Tibial nerve (tissue), 3 donors: ENCODE results near the gene LIN37.

ENCODE experiments used
- POLR2A ChIP-seq, 2 donors: fragments of 450-650 bp; IDR thresholded peaks; one replicate each; pipeline ENCODE4 v1.6.1; 2017; ENCODE audit warnings: antibody characterized with exemption in 2 of 2, mild to moderate bottlenecking in 2 of 2, moderate library complexity in 2 of 2
- TF ChIP-seq, protein P1 (sequence below), 5 experiments: fragments of 200-600 bp in 3 of 5; fragments of 450-650 bp in 2 of 5; sonication (generic) in 3 of 5; IDR thresholded peaks; one replicate each; pipeline ENCODE4 v1.5.1; 2016 to 2019; ENCODE audit warnings: antibody characterized with exemption in 5 of 5, mild to moderate bottlenecking in 3 of 5, moderate library complexity in 2 of 5

DNA sequence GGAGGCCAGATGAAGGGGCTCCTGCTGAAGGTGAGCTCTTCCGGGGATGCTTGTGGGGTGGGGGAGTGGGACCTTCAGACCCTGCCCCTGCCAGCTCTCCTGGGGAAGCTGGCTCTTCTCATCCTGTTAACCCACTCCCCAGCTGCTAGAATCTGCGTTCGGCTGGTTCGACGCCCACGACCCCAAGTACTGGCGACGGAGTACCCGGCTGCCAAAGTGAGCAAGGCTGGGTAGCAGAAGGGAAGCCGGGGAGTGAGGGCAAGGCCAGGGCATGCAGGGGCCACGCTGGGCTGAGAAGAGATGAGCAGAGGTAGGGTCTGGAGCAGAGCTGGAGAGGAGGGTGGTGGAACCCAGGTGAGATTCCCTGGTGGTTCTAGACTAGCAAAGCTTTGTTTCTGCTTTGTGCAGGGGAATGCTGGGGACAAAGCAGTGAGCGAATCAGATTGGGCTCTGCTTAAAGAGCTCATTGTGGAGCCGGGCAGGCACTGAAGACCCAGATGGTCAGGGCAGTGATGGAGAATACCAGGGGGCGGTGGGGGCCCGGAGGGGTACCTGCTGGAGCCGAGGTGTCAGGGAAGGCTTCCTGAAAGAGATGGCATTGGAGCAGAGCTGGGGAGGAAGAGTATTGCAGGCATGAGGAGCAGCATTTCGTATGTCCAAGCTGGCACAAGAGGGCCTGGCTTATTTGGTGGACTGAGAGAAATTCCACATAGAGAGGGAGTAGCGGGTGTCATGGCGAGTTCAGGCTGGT lies 20.2 kb upstream of the LIN37 start:
- TF ChIP-seq, protein P1, sequence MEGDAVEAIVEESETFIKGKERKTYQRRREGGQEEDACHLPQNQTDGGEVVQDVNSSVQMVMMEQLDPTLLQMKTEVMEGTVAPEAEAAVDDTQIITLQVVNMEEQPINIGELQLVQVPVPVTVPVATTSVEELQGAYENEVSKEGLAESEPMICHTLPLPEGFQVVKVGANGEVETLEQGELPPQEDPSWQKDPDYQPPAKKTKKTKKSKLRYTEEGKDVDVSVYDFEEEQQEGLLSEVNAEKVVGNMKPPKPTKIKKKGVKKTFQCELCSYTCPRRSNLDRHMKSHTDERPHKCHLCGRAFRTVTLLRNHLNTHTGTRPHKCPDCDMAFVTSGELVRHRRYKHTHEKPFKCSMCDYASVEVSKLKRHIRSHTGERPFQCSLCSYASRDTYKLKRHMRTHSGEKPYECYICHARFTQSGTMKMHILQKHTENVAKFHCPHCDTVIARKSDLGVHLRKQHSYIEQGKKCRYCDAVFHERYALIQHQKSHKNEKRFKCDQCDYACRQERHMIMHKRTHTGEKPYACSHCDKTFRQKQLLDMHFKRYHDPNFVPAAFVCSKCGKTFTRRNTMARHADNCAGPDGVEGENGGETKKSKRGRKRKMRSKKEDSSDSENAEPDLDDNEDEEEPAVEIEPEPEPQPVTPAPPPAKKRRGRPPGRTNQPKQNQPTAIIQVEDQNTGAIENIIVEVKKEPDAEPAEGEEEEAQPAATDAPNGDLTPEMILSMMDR (IDR thresholded peaks at IDR 0.05): no peak
- no peak for TF ChIP-seq POLR2A (IDR thresholded peaks at IDR 0.05)
